HEK293T (cell line): ENCODE data around the gene KRTAP5-2.

Experiments used
- BHLHE40 ChIP-seq: fragments of 450-650 bp; IDR thresholded peaks from 2 replicates; pipeline ENCODE4 v1.6.1; 2016; ENCODE audit warnings: mild to moderate bottlenecking, moderate library complexity, borderline replicate concordance
- CTBP1 ChIP-seq: fragments of 450-650 bp; IDR thresholded peaks from 2 replicates; pipeline ENCODE4 v1.6.1; 2016; ENCODE audit warnings: borderline replicate concordance
- FOXA1 ChIP-seq: fragments of 450-650 bp; IDR thresholded peaks from 2 replicates; pipeline ENCODE4 v1.6.1; 2016; ENCODE audit warnings: mild to moderate bottlenecking
- FOXK2 ChIP-seq: fragments of 450-650 bp; IDR thresholded peaks from 2 replicates; pipeline ENCODE4 v1.6.1; 2016; ENCODE audit warnings: mild to moderate bottlenecking
- LEF1 ChIP-seq: fragments of 450-650 bp; IDR thresholded peaks from 2 replicates; pipeline ENCODE4 v1.6.1; 2017; ENCODE audit warnings: mild to moderate bottlenecking, borderline replicate concordance
- NFRKB ChIP-seq: fragments of 450-650 bp; IDR thresholded peaks from 2 replicates; pipeline ENCODE4 v1.6.1; 2016; ENCODE audit warnings: mild to moderate bottlenecking, moderate library complexity
- SP1 ChIP-seq: fragments of 450-650 bp; IDR thresholded peaks from 2 replicates; pipeline ENCODE4 v1.6.1; 2017

DNA sequence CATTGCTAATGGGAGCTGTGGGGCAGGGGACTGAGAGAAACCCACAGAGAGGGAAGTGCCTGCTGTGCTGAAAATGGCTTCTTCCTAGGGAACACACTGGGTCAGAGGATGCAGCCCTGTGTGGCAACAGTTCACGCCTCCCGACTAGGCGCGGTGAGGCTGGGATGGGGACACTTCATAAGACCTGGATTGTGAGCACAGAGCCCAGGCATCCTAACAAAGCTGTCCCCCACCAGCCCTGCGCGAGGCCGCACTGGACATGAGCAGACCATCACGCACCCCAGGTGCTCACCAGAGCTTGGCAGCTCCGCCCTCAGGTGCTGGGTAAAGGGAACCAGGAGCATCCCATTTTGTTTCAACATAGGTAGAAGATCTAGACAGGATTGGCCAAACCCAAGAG is 25.6 kb upstream of the KRTAP5-2 start:
- TF ChIP-seq FOXA1 (no peak), SP1 (no peak), BHLHE40 (no peak), CTBP1 (no peak), FOXK2 (no peak), NFRKB (no peak), LEF1 (no peak)
